ENCODE results near the gene MRE11. TPM values are rescaled to one million over a fixed set of nuclear protein-coding genes. Genes with fewer than 3 reads are reported as not detected.

Gene MRE11
- total RNA-seq, 4 donors from 2014 or later, result 12.2 to 45.2 (median 18.4) TPM

DNA sequence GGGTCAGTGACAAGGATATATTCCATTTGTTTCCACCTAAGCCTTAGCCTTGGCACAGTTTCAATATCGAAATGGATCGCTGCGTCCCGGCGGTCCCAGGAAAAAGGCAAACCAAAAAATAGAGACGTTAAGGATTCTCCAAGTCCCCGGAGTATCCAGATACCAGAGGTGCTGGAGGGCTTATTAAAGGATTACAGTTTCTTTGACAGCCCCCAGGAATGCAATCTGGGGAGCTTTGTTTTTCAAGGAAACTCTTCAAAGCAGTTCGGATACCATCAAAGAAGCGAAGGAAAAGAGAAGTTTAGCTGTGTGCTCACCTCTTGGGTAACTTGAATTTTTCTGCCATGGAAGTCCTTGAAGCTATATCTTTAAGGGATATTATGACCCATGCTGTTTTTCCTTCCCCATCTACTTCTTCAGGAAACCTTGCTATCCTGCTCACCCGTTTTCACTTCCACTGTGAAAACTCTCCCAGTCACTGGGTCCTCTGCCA, 91.8 kb downstream of the MRE11 start:
- peaks cover 15% of the 10 kb centered on the region for H3K4me1 ChIP-seq
- peaks cover 33% of the 10 kb centered on the region for H3K27me3 ChIP-seq
- no peaks in the 10 kb centered on the region for H3K36me3 ChIP-seq
- TF ChIP-seq POLR2AphosphoS5 (IDR thresholded peaks at IDR 0.05) (no peak), POLR2A (IDR thresholded peaks at IDR 0.05) (no peak), CTCF (IDR thresholded peaks at IDR 0.05) (no peak), EP300 (IDR thresholded peaks at IDR 0.05) (no peak)
- H3K9me3 ChIP-seq, result no peaks in the 10 kb centered on the region
- WGBS, result 21% methylated on average over 10 of the region's 10 CpGs
- DNase-seq (ENCODE audit: low spot score in 2 of 2), result no peak
- peak overlapping the region; percentile 40 for H3K4me3 ChIP-seq
- H3K27ac ChIP-seq, result no peak overlapping the region

- 8% methylated on average over 14 of the region's 73 CpGs for WGBS
Observed at GRCh38 chr11:94400839-94401772, 92.5 kb downstream of the MRE11 start, which contains the start of gene GPR83. Gene GPR83, minus strand, starts transcription at chr11:94401419. Its CDS starts 172 bp downstream, at chr11:94401247.

DNA sequence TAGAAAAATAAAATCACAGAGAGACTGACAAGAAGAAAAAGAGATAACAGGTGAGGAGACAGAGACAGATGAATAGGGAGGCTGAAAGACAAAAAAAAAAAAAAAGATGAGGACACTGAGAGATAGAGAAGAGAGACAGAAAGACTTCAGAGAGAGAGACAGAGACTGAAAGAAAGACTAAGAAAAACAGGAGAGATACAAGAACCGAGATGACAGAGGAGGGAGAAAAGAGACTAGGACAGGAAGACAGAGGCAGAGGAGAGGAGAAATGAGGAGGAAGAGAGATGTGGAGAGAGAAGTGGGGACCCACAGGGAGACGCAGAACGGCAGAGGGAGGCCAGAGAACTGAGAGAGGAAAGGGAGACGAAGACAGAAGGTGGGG, 93.2 kb downstream of the MRE11 start:
- Histone ChIP-seq H3K27ac (no peak overlapping the region), H3K27me3 (peaks cover 33% of the 10 kb centered on the region), H3K9me3 (no peaks in the 10 kb centered on the region), H3K4me3 (no peak overlapping the region), H3K4me1 (peaks cover 15% of the 10 kb centered on the region), H3K36me3 (no peaks in the 10 kb centered on the region)
- DNase-seq (ENCODE audit: low spot score in 2 of 2), result no peak
- no peak for TF ChIP-seq CTCF (IDR thresholded peaks at IDR 0.05)
- no peak for TF ChIP-seq EP300 (IDR thresholded peaks at IDR 0.05)
- no peak for TF ChIP-seq POLR2A (IDR thresholded peaks at IDR 0.05)
- no peak for TF ChIP-seq POLR2AphosphoS5 (IDR thresholded peaks at IDR 0.05)
- 24% methylated on average over 4 of the region's 4 CpGs for WGBS

More at GRCh38 chr11:94400839-94401772, 92.5 kb downstream of the MRE11 start, which contains the start of gene GPR83:
- Histone ChIP-seq H3K4me1 (peaks cover 15% of the 10 kb centered on the region), H3K27ac (no peak within 1 kb of the TSS), H3K36me3 (no peaks in the 10 kb centered on the region), H3K9me3 (no peaks in the 10 kb centered on the region), H3K27me3 (peaks cover 33% of the 10 kb centered on the region), H3K4me3 (peak within 1 kb of the TSS; percentile 40)
- no peak for DNase-seq (ENCODE audit: low spot score in 2 of 2)
- TF ChIP-seq EP300 (IDR thresholded peaks at IDR 0.05), result no peak
- TF ChIP-seq CTCF (IDR thresholded peaks at IDR 0.05), result no peak
- TF ChIP-seq POLR2A (IDR thresholded peaks at IDR 0.05), result no peak
- TF ChIP-seq POLR2AphosphoS5 (IDR thresholded peaks at IDR 0.05), result no peak

DNA sequence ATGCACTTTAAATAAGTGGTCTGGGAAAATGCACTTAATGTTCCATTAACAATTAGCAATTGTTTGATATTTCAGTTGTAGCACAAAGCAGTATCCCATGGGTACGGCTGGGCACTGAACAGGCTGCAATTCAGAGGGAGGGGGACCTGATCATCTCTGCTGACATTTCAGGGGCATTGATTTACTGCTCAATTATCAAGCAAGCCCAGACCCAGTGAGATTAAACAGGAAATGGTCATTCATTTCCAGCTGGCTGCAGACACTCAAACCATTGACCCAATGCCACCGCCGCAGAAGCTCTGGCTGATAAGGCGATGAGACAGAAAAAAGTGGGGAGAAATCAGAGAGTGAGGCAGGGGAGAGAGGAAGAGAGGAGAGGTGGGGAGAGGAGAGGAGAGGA, 93.6 kb downstream of the MRE11 start:
- Histone ChIP-seq H3K36me3 (no peaks in the 10 kb centered on the region), H3K4me3 (no peak overlapping the region), H3K27ac (no peak overlapping the region), H3K27me3 (peaks cover 33% of the 10 kb centered on the region), H3K4me1 (peaks cover 15% of the 10 kb centered on the region), H3K9me3 (no peaks in the 10 kb centered on the region)
- WGBS, result 58% methylated on average over 4 of the region's 4 CpGs
- DNase-seq (ENCODE audit: low spot score in 2 of 2), result no peak
- no peak for TF ChIP-seq POLR2AphosphoS5 (IDR thresholded peaks at IDR 0.05)
- no peak for TF ChIP-seq EP300 (IDR thresholded peaks at IDR 0.05)
- no peak for TF ChIP-seq CTCF (IDR thresholded peaks at IDR 0.05)
- TF ChIP-seq POLR2A (IDR thresholded peaks at IDR 0.05), result no peak

- Histone ChIP-seq H3K4me3 (no peak overlapping the region), H3K4me1 (peaks cover 15% of the 10 kb centered on the region), H3K9me3 (no peaks in the 10 kb centered on the region), H3K27me3 (peaks cover 33% of the 10 kb centered on the region), H3K36me3 (no peaks in the 10 kb centered on the region), H3K27ac (no peak overlapping the region)
- 91% methylated on average over 5 of the region's 5 CpGs for WGBS
- TF ChIP-seq POLR2AphosphoS5 (IDR thresholded peaks at IDR 0.05) (no peak), CTCF (IDR thresholded peaks at IDR 0.05) (no peak), EP300 (IDR thresholded peaks at IDR 0.05) (no peak), POLR2A (IDR thresholded peaks at IDR 0.05) (no peak)
- no peak for DNase-seq (ENCODE audit: low spot score in 2 of 2)
Observed at GRCh38 chr11:94398101-94398500, 95.5 kb downstream of the MRE11 start.
